Putamen (tissue), 1 donor: Measurements from ENCODE around the gene CENPC.
"Not testable (repeated sequence)": the region's sequence is repeated elsewhere in the genome, so short reads cannot be mapped to it uniquely, and the experiment has no call there.

Experiments
- DNase-seq: peaks from one replicate; pipeline ENCODE4 v3.0.0-alpha.2; 2016; ENCODE audit warnings: low spot score

CENPC gene

GRCh38 chr4:67545199-67546003 is at the start of gene CENPC:
TSS of gene CENPC (minus strand) at chr4:67545503. CDS start at chr4:67545355, 148 bp downstream.
- DNase-seq: peak; percentile 97

- DNase-seq: no peak
Observed at GRCh38 chr4:67593741-67594175, 48.5 kb upstream of the CENPC start.

GRCh38 chr4:67587156-67587555 is 41.9 kb upstream of the CENPC start:
- no peak for DNase-seq

GRCh38 chr4:67584496-67584895 is 39.2 kb upstream of the CENPC start:
- DNase-seq: no peak

- DNase-seq: no peak
Observed at GRCh38 chr4:67581913-67582312, 36.6 kb upstream of the CENPC start.

- DNase-seq: no peak
Observed at GRCh38 chr4:67581208-67581857, 36.0 kb upstream of the CENPC start.

- DNase-seq: no peak
Observed at GRCh38 chr4:67580577-67580976, 35.3 kb upstream of the CENPC start.

- DNase-seq: no peak
Observed at GRCh38 chr4:67576538-67576937, 31.2 kb upstream of the CENPC start.

- no peak for DNase-seq
Observed at GRCh38 chr4:67576059-67576466, 30.8 kb upstream of the CENPC start.

GRCh38 chr4:67575232-67576058 is 30.1 kb upstream of the CENPC start:
- no peak for DNase-seq

GRCh38 chr4:67573193-67573592 is 27.9 kb upstream of the CENPC start:
- no peak for DNase-seq

GRCh38 chr4:67571975-67572374 is 26.7 kb upstream of the CENPC start:
- no peak for DNase-seq

GRCh38 chr4:67570537-67570936 is 25.2 kb upstream of the CENPC start:
- no peak for DNase-seq

GRCh38 chr4:67568820-67569219 is 23.5 kb upstream of the CENPC start:
- DNase-seq: no peak

- DNase-seq: no peak
Observed at GRCh38 chr4:67566335-67566734, 21.0 kb upstream of the CENPC start.

- DNase-seq: no peak
Observed at GRCh38 chr4:67565284-67565683, 20.0 kb upstream of the CENPC start.

- no peak for DNase-seq
Observed at GRCh38 chr4:67558493-67558892, 13.2 kb upstream of the CENPC start, which contains the start of gene STAP1. TSS of gene STAP1 (plus strand) at chr4:67558727. CDS start at chr4:67558810, 83 bp downstream.

GRCh38 chr4:67556436-67556835 is 11.1 kb upstream of the CENPC start:
- DNase-seq: no peak

- no peak for DNase-seq
Observed at GRCh38 chr4:67555447-67555846, 10.1 kb upstream of the CENPC start.

- no peak for DNase-seq
Observed at GRCh38 chr4:67554096-67554495, 8.8 kb upstream of the CENPC start.

GRCh38 chr4:67552146-67552792 is 7.0 kb upstream of the CENPC start:
- DNase-seq: not testable (repeated sequence)

GRCh38 chr4:67550857-67551256 is 5.6 kb upstream of the CENPC start:
- no peak for DNase-seq
